ENCODE data around the gene PBX3.

DNA sequence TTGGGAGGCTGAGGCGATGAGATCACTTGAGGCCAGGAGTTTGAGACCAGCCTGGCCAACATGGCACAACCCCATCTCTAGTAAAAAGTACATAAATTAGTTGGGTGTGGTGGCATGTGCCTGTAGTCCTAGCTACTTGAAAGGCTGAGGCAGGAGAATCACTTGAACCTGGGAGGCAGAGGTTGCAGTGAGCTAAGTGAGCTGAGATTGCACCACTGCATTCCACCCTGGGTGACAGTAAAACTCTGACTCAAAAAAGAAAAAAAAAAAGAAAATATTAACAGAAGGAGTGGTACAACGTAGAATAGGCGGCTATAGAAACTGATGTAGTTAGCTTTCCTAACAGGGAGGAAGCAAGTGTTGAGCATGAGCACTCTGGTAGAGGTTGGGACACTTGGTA is 59.9 kb downstream of the PBX3 start:
- TF ChIP-seq, protein P1, sequence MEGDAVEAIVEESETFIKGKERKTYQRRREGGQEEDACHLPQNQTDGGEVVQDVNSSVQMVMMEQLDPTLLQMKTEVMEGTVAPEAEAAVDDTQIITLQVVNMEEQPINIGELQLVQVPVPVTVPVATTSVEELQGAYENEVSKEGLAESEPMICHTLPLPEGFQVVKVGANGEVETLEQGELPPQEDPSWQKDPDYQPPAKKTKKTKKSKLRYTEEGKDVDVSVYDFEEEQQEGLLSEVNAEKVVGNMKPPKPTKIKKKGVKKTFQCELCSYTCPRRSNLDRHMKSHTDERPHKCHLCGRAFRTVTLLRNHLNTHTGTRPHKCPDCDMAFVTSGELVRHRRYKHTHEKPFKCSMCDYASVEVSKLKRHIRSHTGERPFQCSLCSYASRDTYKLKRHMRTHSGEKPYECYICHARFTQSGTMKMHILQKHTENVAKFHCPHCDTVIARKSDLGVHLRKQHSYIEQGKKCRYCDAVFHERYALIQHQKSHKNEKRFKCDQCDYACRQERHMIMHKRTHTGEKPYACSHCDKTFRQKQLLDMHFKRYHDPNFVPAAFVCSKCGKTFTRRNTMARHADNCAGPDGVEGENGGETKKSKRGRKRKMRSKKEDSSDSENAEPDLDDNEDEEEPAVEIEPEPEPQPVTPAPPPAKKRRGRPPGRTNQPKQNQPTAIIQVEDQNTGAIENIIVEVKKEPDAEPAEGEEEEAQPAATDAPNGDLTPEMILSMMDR (IDR thresholded peaks at IDR 0.05) = no peak
- no peak for TF ChIP-seq EZH2 (IDR thresholded peaks at IDR 0.05; ENCODE audit: borderline replicate concordance, insufficient read depth, low read depth, low read length, poor library complexity, severe bottlenecking)

Measured in B cell (primary cell).